ENCODE data around the gene ZBTB1.
A peak's percentile ranks its signal among the peaks of the same experiment; 100 is the strongest.

ZBTB1 gene

DNA sequence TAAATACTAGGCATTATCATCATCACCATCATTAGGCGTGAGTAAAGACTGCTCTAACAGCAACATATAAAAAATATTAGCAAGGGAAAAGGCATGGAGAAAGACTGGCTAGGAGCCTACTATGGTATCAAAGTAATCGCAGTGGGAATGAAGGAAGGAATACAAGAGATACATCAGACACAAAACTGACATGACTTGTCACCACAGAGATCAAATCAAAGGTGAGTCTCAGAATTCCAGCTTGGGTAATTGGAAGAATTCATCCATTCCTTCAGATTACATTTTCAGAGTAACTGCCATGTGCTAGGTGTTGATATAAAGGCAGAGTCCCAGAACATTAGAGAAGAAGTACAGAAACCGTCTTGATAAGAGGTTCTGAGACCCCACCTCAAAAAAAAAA is 11.1 kb upstream of the ZBTB1 start:
- TF ChIP-seq, protein P1, sequence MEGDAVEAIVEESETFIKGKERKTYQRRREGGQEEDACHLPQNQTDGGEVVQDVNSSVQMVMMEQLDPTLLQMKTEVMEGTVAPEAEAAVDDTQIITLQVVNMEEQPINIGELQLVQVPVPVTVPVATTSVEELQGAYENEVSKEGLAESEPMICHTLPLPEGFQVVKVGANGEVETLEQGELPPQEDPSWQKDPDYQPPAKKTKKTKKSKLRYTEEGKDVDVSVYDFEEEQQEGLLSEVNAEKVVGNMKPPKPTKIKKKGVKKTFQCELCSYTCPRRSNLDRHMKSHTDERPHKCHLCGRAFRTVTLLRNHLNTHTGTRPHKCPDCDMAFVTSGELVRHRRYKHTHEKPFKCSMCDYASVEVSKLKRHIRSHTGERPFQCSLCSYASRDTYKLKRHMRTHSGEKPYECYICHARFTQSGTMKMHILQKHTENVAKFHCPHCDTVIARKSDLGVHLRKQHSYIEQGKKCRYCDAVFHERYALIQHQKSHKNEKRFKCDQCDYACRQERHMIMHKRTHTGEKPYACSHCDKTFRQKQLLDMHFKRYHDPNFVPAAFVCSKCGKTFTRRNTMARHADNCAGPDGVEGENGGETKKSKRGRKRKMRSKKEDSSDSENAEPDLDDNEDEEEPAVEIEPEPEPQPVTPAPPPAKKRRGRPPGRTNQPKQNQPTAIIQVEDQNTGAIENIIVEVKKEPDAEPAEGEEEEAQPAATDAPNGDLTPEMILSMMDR (IDR thresholded peaks at IDR 0.05; ENCODE audit: low read depth, low read length, missing control alignments) = no peak
- DNase-seq (ENCODE audit: extremely low read depth, low read depth) = no peak
- H3K4me3 ChIP-seq (replicated peaks; ENCODE audit: low read depth, low read length) = no peak overlapping the region

DNA sequence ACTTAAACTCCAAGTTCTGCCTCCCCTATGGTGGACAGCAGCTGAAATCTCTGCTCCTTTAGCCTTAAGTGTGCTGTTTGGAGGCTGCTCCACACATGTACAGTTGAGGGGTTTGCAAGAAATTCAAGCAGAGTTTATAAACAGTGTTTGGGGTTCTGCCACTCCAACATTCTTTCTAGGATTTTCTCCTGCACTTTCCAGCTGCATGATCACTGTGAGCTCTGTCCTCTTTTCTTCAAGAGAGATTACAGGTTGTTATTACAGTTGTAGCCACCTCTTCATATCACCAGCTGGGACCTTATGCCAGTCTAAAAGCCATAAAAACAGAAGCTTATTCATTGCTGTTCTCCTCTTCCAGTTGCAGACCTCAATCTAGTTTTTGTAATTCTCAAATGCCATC is 9.3 kb upstream of the ZBTB1 start:
- TF ChIP-seq, protein P1 (IDR thresholded peaks at IDR 0.05; ENCODE audit: low read depth, low read length, missing control alignments) = no peak
- no peak overlapping the region for H3K4me3 ChIP-seq (replicated peaks; ENCODE audit: low read depth, low read length)
- DNase-seq (ENCODE audit: extremely low read depth, low read depth) = no peak

DNA sequence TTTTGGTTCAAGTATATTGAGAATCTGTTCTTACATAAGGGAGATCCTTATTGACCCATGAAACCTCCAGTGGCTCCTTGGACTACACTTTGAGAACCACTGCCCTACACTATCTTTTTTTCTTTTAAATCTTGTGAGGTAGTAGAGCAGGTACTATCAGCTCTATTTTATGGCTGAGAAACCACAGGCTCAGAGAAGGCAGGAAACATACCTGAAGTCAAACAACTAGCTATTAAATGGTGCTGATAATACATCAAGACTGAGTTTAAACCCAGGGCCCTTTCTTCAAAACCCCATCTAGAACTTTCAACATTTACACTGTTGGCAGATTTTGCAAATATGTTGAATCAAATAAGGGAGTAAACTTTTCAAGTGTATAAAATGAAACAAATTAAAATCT is 7.8 kb upstream of the ZBTB1 start:
- TF ChIP-seq, protein P1 (IDR thresholded peaks at IDR 0.05; ENCODE audit: low read depth, low read length, missing control alignments) = no peak
- no peak overlapping the region for H3K4me3 ChIP-seq (replicated peaks; ENCODE audit: low read depth, low read length)
- DNase-seq (ENCODE audit: extremely low read depth, low read depth) = no peak

DNA sequence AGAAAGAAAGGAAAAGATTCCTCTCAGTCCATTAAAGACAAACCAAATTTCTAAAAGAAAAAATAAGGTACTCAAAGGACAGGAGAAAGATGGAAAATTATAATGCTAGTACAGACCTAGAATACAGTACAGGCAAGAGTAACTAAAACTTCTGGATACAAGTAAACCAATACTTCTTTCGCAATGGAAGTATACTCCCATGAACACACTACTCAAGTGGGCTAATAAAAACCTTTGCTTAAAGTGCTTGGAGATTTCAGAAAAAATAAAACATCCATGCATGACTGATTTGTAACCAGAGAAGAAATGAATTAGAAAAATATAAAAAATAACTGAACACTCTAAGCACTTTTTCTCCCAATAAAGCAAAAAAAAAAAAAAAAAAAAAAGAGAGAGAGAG is 4.5 kb upstream of the ZBTB1 start:
- DNase-seq (ENCODE audit: extremely low read depth, low read depth) = no peak
- no peak overlapping the region for H3K4me3 ChIP-seq (replicated peaks; ENCODE audit: low read depth, low read length)

DNA sequence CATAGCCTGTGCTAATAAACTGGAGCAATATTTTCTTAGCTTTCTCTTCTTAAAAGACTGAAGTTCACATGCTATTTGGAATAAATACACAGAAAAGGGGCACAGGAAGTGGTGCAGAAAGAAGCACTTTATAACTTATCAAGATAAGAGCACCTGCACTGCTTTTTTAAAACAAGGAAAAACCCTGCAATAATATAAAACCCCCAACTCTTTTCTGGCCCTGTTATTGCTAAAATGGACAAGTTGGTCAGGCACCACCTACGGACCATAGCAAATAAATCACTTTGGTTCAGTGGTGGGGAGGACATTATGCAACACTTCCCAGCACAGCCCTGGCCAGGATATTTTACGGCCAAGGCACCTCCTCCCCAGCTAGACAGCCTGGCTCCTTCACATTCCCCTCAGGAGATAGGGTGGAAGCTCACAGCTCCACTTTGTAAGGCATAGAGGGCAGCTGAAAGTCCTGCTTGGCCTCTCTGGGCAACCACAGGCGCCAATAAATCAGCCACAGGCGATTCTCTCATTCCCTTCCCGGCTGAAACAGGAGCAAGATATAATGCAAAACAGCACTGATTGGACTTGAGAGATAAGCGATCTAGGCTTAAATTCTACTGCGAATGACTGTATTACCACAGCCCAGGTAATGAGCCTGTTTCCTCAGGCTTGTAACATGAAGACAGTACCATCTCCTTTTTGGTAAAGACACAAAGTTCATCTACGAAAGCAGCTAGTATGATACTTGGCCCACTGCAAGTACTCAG is 3.0 kb upstream of the ZBTB1 start:
- no peak for DNase-seq (ENCODE audit: extremely low read depth, low read depth)
- TF ChIP-seq, protein P1 (IDR thresholded peaks at IDR 0.05; ENCODE audit: low read depth, low read length, missing control alignments) = no peak
- H3K4me3 ChIP-seq (replicated peaks; ENCODE audit: low read depth, low read length) = peak overlapping the region; percentile 84

More for the DNA sequence above, 4.5 kb upstream of the ZBTB1 start:
- TF ChIP-seq, protein P1 (IDR thresholded peaks at IDR 0.05; ENCODE audit: low read depth, low read length, missing control alignments) = no peak

DNA sequence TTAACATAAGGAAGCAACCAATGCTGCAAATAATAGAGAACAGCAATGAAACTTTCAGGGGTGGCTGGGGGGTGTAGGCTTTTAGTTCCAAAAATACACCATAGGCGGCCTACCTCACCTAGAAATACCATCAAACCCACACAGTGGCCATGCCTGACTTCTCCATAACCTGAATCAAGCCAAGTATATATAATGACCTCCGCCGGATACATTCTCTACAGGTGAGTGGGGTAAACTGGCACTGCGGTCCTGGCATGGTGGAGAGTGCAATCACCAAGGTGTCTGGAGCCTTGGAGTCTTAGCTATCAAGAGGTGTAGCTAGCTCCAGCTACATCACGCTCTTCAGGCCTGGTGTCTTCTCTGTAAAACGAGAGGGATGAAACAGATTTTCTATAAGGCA is 2.1 kb upstream of the ZBTB1 start:
- H3K4me3 ChIP-seq (replicated peaks; ENCODE audit: low read depth, low read length) = peak overlapping the region; percentile 84
- TF ChIP-seq, protein P1 (IDR thresholded peaks at IDR 0.05; ENCODE audit: low read depth, low read length, missing control alignments) = no peak
- no peak for DNase-seq (ENCODE audit: extremely low read depth, low read depth)

Measured in HFF-Myc (cell line).